BLaER1 (cell line): ENCODE measurements around the gene C1orf105.
"Not testable (repeated sequence)": the region's sequence is repeated elsewhere in the genome, so short reads cannot be mapped to it uniquely, and the experiment has no call there.

Source experiments
- H3K27ac ChIP-seq: shearing (Covaris generic); formaldehyde crosslinking; 2 replicates; pipeline ENCODE4 v1.8.1; 2022
- H3K27me3 ChIP-seq: shearing (Covaris generic); formaldehyde crosslinking; 2 replicates; pipeline ENCODE4 v1.8.1; 2022
- H3K36me3 ChIP-seq: shearing (Covaris generic); formaldehyde crosslinking; 2 replicates; pipeline ENCODE4 v1.8.1; 2022
- H3K4me1 ChIP-seq: shearing (Covaris generic); formaldehyde crosslinking; 2 replicates; pipeline ENCODE4 v1.8.1; 2022
- H3K4me2 ChIP-seq: shearing (Covaris generic); formaldehyde crosslinking; 2 replicates; pipeline ENCODE4 v1.8.1; 2022
- H3K4me3 ChIP-seq: shearing (Covaris generic); formaldehyde crosslinking; 2 replicates; pipeline ENCODE4 v1.8.1; 2022
- H3K9ac ChIP-seq: shearing (Covaris generic); formaldehyde crosslinking; 2 replicates; pipeline ENCODE4 v1.8.1; 2022
- H3K9me3 ChIP-seq: shearing (Covaris generic); formaldehyde crosslinking; 2 replicates; pipeline ENCODE4 v1.8.1; 2022
- H4K20me1 ChIP-seq: shearing (Covaris generic); formaldehyde crosslinking; 2 replicates; pipeline ENCODE4 v1.8.1; 2022
- Cebpa-rat ChIP-seq: shearing (Covaris generic); IDR thresholded peaks from 2 replicates; pipeline ENCODE4 v1.8.1; 2022

C1orf105 gene

DNA sequence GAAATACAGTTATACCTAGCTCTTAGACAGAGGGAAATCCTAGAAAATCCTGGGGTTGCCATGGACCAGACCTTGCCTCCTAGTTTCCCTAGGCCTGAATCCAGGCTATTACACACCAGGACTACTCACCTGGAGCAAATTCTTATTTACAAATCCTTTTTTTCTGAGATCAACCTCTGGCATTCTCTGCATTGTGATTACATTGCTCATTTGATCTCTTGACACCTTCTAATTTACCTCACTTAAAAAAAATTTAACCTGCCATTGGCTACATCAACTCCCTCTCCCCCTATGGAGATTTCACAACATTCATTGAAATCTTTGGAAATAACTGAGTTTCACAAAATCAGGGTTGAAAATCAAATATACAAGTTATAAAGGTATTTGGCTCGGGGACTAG is 2.9 kb upstream of the C1orf105 start:
- Histone ChIP-seq H3K27me3 (no peaks in the 10 kb centered on the region), H3K9ac (no peak overlapping the region), H3K27ac (no peak overlapping the region), H3K4me2 (no peak overlapping the region), H3K36me3 (no peaks in the 10 kb centered on the region), H4K20me1 (no peaks in the 10 kb centered on the region), H3K4me3 (no peak overlapping the region), H3K4me1 (no peaks in the 10 kb centered on the region), H3K9me3 (no peaks in the 10 kb centered on the region)
- TF ChIP-seq Cebpa-rat: no peak

DNA sequence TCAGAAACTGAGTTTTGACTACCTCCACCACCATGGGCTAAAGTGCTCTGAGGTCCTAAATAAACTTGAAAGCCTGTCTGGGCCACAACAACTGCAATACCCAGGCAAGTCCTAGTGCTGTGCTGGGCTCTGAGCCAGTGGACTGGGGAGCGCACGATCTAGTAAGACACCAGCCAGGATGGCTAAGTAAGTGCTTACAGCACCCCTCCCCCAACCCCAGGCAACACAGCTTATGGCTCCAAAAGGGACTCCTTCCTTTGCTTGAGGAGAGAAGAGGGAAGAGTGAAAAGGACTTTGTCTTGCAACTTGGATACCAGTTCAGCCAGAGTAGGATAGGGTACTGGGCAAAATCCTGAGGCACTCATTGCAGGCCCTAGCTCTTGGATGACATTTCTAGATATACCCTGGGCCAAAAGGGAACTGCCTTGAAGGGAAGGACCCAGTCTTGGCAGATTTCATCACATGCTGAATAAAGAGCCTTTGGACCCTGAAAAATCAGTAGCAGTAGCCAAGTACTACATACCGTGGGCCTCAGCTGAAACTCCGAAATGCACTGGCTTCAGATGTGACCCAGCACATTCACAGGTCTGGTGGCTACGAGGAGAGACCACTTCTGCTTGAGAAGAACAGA is 1.6 kb downstream of the C1orf105 start:
- TF ChIP-seq Cebpa-rat: no peak

DNA sequence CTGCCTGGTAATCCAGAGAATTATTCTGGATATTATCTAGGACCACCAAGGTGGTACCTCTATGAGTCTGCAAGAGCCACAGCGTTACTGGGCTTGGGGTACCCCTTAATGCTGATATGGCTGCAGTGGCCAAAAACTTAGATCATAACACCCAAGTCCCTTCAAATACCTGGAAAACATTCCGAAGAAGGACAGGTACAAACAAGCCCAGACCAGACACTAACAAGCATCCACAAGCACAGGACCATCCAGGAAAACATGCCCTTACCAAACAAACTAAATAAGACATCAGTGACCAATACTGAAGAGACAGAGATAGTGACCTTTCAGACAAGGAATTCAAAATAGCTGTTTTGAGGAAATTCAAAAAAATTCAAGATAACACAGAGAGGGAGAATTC is 2.9 kb downstream of the C1orf105 start:
- H3K9me3 ChIP-seq: no peaks in the 10 kb centered on the region
- H3K9ac ChIP-seq: no peak overlapping the region
- H3K4me2 ChIP-seq: no peak overlapping the region
- H4K20me1 ChIP-seq: 0 out of 2 replicates have a peak, but pooled peaks cover 4% of the 10 kb centered on the region
- no peaks in the 10 kb centered on the region for H3K36me3 ChIP-seq
- no peaks in the 10 kb centered on the region for H3K27me3 ChIP-seq
- no peak overlapping the region for H3K4me3 ChIP-seq
- H3K27ac ChIP-seq: no peak overlapping the region
- peaks cover 15% of the 10 kb centered on the region for H3K4me1 ChIP-seq
- TF ChIP-seq Cebpa-rat: no peak

More for the DNA sequence above, 1.6 kb downstream of the C1orf105 start:
- Histone ChIP-seq H3K4me2 (no peak overlapping the region), H4K20me1 (0 out of 2 replicates have a peak, but pooled peaks cover 4% of the 10 kb centered on the region), H3K9ac (no peak overlapping the region), H3K36me3 (no peaks in the 10 kb centered on the region), H3K4me3 (no peak overlapping the region), H3K27me3 (no peaks in the 10 kb centered on the region), H3K9me3 (no peaks in the 10 kb centered on the region), H3K4me1 (peaks cover 3% of the 10 kb centered on the region), H3K27ac (no peak overlapping the region)

DNA sequence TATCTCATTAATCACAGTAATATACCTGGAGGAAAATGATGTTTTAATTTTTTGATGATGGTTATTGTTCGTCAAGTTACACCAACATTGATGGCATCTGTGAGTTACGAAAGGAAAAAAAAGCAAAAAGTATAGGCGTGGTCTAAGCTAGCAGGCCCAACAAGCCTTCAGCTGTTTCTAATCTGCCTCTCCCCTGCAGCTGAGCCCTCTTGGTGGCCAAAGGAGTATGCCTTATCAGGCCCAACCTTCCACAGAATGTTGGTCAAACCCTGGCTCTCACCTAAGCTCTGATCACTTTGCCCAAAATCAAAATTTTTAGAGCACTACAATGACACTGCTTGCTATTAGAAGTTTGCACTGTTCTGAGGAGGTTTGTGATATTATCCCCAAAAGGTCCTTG is 4.9 kb downstream of the C1orf105 start:
- Histone ChIP-seq H3K9ac (no peak overlapping the region), H3K4me3 (no peak overlapping the region), H3K9me3 (no peaks in the 10 kb centered on the region), H3K4me2 (no peak overlapping the region), H3K27me3 (no peaks in the 10 kb centered on the region), H3K4me1 (peaks cover 22% of the 10 kb centered on the region), H3K27ac (no peak overlapping the region), H4K20me1 (0 out of 2 replicates have a peak, but pooled peaks cover 4% of the 10 kb centered on the region), H3K36me3 (no peaks in the 10 kb centered on the region)
- no peak for TF ChIP-seq Cebpa-rat

DNA sequence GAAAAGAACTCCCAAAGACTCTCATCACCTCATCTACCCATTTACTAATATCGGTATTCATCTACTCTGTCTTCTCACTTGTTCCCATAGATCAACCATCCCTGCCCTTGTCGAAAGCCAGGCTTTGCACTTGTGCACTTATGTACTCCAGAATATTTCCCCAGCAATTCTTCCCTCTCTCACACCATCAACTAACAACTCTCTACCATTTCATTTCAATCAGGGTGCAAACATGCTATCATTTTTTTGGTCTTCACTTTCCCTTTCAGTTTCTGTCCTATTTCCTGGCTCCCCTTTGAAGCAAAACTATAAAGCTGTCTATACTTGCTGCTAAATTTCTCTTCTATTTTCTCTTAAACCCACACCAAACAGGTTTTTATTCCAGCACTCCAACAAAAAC is 6.7 kb downstream of the C1orf105 start:
- Histone ChIP-seq H3K27ac (no peak overlapping the region), H3K27me3 (no peaks in the 10 kb centered on the region), H3K4me3 (no peak overlapping the region), H3K36me3 (no peaks in the 10 kb centered on the region), H4K20me1 (0 out of 2 replicates have a peak, but pooled peaks cover 4% of the 10 kb centered on the region), H3K4me2 (peak overlapping the region; percentile 24), H3K9me3 (no peaks in the 10 kb centered on the region), H3K9ac (no peak overlapping the region), H3K4me1 (peaks cover 41% of the 10 kb centered on the region)
- TF ChIP-seq Cebpa-rat: no peak

DNA sequence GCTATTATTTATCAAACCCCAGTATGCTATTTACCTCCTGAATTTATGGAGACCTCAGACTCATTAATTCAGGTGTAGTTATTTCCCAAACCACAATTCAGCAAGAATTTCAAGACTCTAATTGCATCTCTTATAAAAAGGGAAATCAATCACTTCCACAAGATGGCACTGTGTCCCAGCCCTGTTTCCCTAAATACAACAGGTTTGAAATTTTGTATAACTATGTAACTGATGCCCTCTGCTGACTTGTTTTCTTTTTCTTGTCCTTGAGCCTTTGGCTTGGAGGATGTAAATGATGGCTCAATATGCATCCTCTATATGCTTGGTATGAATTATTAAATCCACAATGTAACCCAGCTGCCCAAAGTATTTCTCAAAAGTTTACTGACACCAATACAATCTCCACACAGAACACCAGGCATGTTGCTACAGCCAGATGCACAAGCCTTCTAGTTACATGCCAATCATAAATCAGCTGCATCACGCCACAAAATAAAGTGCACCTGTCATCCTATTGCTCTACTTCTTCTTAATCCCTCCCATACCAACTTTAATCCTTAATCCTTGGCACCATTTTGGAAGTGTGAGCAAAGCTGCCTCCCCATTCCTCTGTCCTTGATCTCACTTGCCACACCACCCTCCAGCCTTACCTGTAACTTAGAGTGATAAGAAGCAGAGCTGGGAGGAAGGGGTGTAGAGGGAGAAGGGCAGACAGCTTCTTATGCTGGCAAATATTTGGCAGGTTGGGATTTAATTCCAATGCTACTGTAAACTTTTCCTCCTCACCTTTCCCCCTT is 9.0 kb downstream of the C1orf105 start:
- H3K4me3 ChIP-seq: no peak overlapping the region
- no peaks in the 10 kb centered on the region for H3K27me3 ChIP-seq
- TF ChIP-seq Cebpa-rat: no peak
- H4K20me1 ChIP-seq: no peaks in the 10 kb centered on the region
- no peak overlapping the region for H3K27ac ChIP-seq
- no peaks in the 10 kb centered on the region for H3K36me3 ChIP-seq
- no peak overlapping the region for H3K9ac ChIP-seq
- H3K4me2 ChIP-seq: no peak overlapping the region
- peaks cover 4% of the 10 kb centered on the region; the same call in 1 of the 2 replicates for H3K9me3 ChIP-seq
- peaks cover 43% of the 10 kb centered on the region for H3K4me1 ChIP-seq

DNA sequence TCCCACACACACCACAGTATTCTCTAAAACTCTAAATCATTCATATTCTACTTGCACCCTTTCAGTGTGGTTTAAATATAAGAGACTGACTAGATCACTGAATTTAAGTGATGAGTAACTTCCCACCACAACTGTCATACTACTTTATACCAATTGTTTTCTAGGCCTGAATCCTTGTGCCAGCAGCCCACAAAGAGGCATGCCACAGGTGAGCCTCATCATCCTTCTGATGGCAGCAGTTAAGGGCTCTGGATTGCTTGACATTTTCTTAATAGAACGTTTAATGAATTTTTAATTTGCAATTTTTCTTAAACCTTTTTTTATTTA is 9.6 kb downstream of the C1orf105 start:
- TF ChIP-seq Cebpa-rat: no peak
- no peaks in the 10 kb centered on the region for H3K36me3 ChIP-seq
- H3K4me3 ChIP-seq: no peak overlapping the region
- H3K4me1 ChIP-seq: peaks cover 43% of the 10 kb centered on the region
- no peaks in the 10 kb centered on the region for H4K20me1 ChIP-seq
- H3K9ac ChIP-seq: no peak overlapping the region
- peaks cover 4% of the 10 kb centered on the region; the same call in 1 of the 2 replicates for H3K9me3 ChIP-seq
- no peaks in the 10 kb centered on the region for H3K27me3 ChIP-seq
- 0 out of 2 replicates have a peak overlapping the region, but pooled peaks have one; percentile 51 for H3K4me2 ChIP-seq
- no peak overlapping the region for H3K27ac ChIP-seq

DNA sequence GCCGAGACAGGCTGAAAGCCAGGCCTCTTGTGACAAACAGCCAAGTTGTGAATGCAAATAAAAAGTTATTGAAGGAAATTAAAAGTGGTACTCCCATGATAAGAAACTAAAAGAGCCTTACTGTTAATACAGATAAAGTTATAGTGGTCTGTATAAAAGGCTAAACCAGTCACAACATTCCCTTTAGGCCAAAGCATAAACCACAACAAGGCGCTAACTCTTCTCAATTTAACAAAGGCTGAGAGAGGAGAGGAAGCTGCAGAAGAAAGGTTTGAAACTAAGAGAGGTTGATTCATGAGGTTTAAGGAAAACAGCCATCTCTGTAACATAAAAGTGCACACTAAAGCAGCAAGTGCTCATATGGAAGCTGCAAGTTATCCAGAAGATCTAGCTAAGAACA is 10.7 kb downstream of the C1orf105 start:
- H3K4me2 ChIP-seq: peak overlapping the region; percentile 51
- H3K9me3 ChIP-seq: peaks cover 4% of the 10 kb centered on the region; the same call in 1 of the 2 replicates
- no peak overlapping the region for H3K27ac ChIP-seq
- no peaks in the 10 kb centered on the region for H3K36me3 ChIP-seq
- no peak overlapping the region for H3K9ac ChIP-seq
- H3K4me3 ChIP-seq: no peak overlapping the region
- H4K20me1 ChIP-seq: no peaks in the 10 kb centered on the region
- H3K4me1 ChIP-seq: peaks cover 43% of the 10 kb centered on the region
- no peaks in the 10 kb centered on the region for H3K27me3 ChIP-seq
- no peak for TF ChIP-seq Cebpa-rat

DNA sequence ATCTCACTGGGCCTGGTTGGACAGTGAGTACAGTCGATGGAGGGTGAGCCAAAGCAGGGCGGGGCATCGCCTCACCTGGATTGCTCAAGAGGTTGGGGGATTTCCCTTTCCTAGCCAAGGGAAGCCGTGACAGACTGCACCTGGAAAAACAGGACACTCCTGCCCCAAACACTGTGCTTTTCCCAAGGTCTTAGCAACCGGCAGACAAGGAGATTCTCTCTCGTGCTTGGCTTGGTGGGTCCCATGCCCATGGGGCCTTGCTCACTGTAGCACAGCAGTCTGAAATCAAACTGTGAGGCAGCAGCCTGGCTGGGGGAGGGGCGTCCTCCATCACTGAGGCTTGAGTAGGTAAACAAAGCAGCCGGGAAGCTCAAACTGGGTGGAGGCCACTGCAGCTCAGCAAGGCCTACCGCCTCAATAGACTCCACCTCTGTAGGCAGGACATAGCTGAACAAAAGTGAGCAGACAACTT is 11.3 kb downstream of the C1orf105 start:
- no peaks in the 10 kb centered on the region for H3K36me3 ChIP-seq
- H3K9me3 ChIP-seq: peaks cover 5% of the 10 kb centered on the region; the same call in 1 of the 2 replicates
- no peak overlapping the region for H3K4me3 ChIP-seq
- no peak overlapping the region for H3K27ac ChIP-seq
- no peaks in the 10 kb centered on the region for H4K20me1 ChIP-seq
- no peak overlapping the region for H3K9ac ChIP-seq
- no peak for TF ChIP-seq Cebpa-rat
- H3K4me1 ChIP-seq: peaks cover 43% of the 10 kb centered on the region
- H3K27me3 ChIP-seq: no peaks in the 10 kb centered on the region
- peak overlapping the region; percentile 51 for H3K4me2 ChIP-seq

DNA sequence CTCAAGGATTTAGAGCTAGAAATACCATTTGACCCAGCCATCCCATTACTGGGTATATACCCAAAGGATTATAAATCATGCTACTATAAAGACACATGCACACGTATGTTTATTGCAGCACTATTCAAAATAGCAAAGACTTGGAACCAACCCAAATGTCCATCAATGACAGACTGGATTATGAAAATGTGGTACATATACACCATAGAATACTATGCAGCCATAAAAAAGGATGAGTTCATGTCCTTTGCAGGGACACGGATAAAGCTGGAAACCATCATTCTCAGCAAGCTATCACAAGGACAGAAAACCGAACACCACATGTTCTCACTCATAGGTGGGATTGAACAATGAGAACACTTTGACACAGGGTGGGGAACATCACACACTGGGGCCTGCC is 16.7 kb downstream of the C1orf105 start:
- peaks cover 18% of the 10 kb centered on the region for H3K9me3 ChIP-seq
- not testable (repeated sequence) for H3K27me3 ChIP-seq, H3K4me2 ChIP-seq, H3K9ac ChIP-seq, H4K20me1 ChIP-seq, H3K4me1 ChIP-seq, H3K4me3 ChIP-seq, H3K27ac ChIP-seq
- H3K36me3 ChIP-seq: peaks cover 28% of the 10 kb centered on the region
